Hepatocyte (in vitro differentiated cells): ENCODE results near the gene DDX10. TPM values are rescaled to one million over a fixed set of nuclear protein-coding genes. Genes with fewer than 3 reads are reported as not detected.

Experiments used
- DNase-seq: peaks from one replicate; pipeline ENCODE4 v3.0.0-alpha.2; 2016; ENCODE audit warnings: low spot score
- H2AFZ ChIP-seq: fragments of 200-600 bp; sonication (generic); 2 replicates; pipeline ENCODE4 v1.6.0; 2016; ENCODE audit warnings: antibody characterized with exemption, mild to moderate bottlenecking
- H3K27ac ChIP-seq: fragments of 200-600 bp; sonication (generic); 2 replicates; pipeline ENCODE4 v1.5.1; 2016; ENCODE audit warnings: mild to moderate bottlenecking
- H3K27me3 ChIP-seq: fragments of 200-600 bp; sonication (generic); 2 replicates; pipeline ENCODE4 v1.6.1; 2016
- H3K36me3 ChIP-seq: fragments of 200-600 bp; sonication (generic); replicated peaks from 2 replicates; pipeline ENCODE4 v1.5.1; 2016; ENCODE audit warnings: low read depth; ENCODE audit not compliant: insufficient read depth
- H3K4me1 ChIP-seq: fragments of 200-600 bp; sonication (generic); 2 replicates; pipeline ENCODE4 v1.5.1; 2016; ENCODE audit warnings: mild to moderate bottlenecking, moderate library complexity; ENCODE audit not compliant: insufficient read depth
- H3K4me2 ChIP-seq: fragments of 200-600 bp; sonication (generic); 2 replicates; pipeline ENCODE4 v1.6.0; 2016
- H3K4me3 ChIP-seq: fragments of 200-600 bp; sonication (generic); 2 replicates; pipeline ENCODE4 v1.5.1; 2016; ENCODE audit warnings: mild to moderate bottlenecking
- H3K79me2 ChIP-seq: fragments of 200-600 bp; sonication (generic); 2 replicates; pipeline ENCODE4 v1.6.0; 2017; ENCODE audit warnings: mild to moderate bottlenecking
- H3K9me2 ChIP-seq: fragments of 200-600 bp; sonication (generic); replicated peaks from 2 replicates; pipeline ENCODE4 v1.6.0; 2017; ENCODE audit warnings: mild to moderate bottlenecking; ENCODE audit not compliant: insufficient read depth
- H3K9me3 ChIP-seq: fragments of 200-600 bp; sonication (generic); 2 replicates; pipeline ENCODE4 v1.5.1; 2016; ENCODE audit warnings: low read depth, mild to moderate bottlenecking
- H4K20me1 ChIP-seq: fragments of 200-600 bp; sonication (generic); 2 replicates; pipeline ENCODE4 v1.6.0; 2016; ENCODE audit warnings: mild to moderate bottlenecking; ENCODE audit not compliant: insufficient read depth, poor library complexity, severe bottlenecking
- EZH2 ChIP-seq: fragments of 200-600 bp; sonication (generic); IDR thresholded peaks from 2 replicates; pipeline ENCODE4 v1.6.1; 2016; ENCODE audit warnings: antibody characterized with exemption, mild to moderate bottlenecking, borderline replicate concordance
- EZH2phosphoT487 ChIP-seq: fragments of 200-600 bp; sonication (generic); IDR thresholded peaks from one replicate; pipeline ENCODE4 v1.6.1; 2018; ENCODE audit warnings: antibody characterized with exemption, mild to moderate bottlenecking, low read depth, moderate library complexity; ENCODE audit not compliant: unreplicated experiment, severe bottlenecking
- WGBS: methylation state at CpG from one replicate; pipeline ENCODE4 v1.1.6; 2016; ENCODE audit warnings: low lambda C conversion rate; ENCODE audit errors: missing lambda C conversion rate; 5-methylcytosine and 5-hydroxymethylcytosine counted together
- polyA plus RNA-seq: library from polyadenylated mRNA; unstranded; fragments of >200 nt; fragmentation: Nextera tagmentation; extraction: Ambion mirVana; gene quantifications from 2 replicates; pipeline ENCODE4 v1.2.1, GENCODE V29; 2016
- total RNA-seq: library from RNA; depleted of rRNA; stranded (reverse); fragments of >200 nt; gene quantifications from 2 replicates; pipeline ENCODE4 v1.2.3, GENCODE V29; 2014
- TF ChIP-seq, protein P1 (sequence below): fragments of 200-600 bp; sonication (generic); IDR thresholded peaks from 2 replicates; pipeline ENCODE4 v1.5.1; 2016; ENCODE audit warnings: antibody characterized with exemption, mild to moderate bottlenecking; ENCODE audit not compliant: poor library complexity

DDX10 gene
- total and polyA plus RNA-seq, 2 experiments from 2014 or later, result 9.6 to 13.9 TPM

DNA sequence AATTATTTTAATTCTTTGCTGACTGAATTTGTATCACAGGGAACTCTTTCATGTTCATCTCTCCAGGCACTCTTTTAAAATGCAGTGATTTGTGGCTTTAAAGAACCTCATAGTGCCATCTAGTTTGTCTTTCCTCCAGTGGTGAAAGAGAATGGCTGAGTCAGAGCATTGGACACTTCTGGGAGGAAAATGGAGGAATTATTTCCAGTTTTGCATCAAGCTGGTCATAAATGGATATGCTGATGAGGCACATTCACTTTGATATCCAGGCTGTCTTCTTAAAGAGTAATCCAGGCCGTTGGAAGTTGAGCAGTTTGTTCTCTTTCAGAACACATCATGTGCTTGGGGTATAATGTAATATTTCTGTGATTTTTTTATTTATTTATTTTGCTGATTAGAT lies 273.7 kb downstream of the DDX10 start:
- H3K27ac ChIP-seq, result no peak overlapping the region
- no peaks in the 10 kb centered on the region for H4K20me1 ChIP-seq
- no peak overlapping the region for H3K4me3 ChIP-seq
- H3K27me3 ChIP-seq, result no peaks in the 10 kb centered on the region
- no peaks in the 10 kb centered on the region for H3K79me2 ChIP-seq
- H3K4me1 ChIP-seq, result no peaks in the 10 kb centered on the region
- DNase-seq, result no peak
- H3K9me2 ChIP-seq, result no peaks in the 10 kb centered on the region
- WGBS, result 79% methylated on average over 1 of the region's 1 CpG
- H2AFZ ChIP-seq, result no peak overlapping the region
- H3K9me3 ChIP-seq, result no peaks in the 10 kb centered on the region
- TF ChIP-seq, protein P1, sequence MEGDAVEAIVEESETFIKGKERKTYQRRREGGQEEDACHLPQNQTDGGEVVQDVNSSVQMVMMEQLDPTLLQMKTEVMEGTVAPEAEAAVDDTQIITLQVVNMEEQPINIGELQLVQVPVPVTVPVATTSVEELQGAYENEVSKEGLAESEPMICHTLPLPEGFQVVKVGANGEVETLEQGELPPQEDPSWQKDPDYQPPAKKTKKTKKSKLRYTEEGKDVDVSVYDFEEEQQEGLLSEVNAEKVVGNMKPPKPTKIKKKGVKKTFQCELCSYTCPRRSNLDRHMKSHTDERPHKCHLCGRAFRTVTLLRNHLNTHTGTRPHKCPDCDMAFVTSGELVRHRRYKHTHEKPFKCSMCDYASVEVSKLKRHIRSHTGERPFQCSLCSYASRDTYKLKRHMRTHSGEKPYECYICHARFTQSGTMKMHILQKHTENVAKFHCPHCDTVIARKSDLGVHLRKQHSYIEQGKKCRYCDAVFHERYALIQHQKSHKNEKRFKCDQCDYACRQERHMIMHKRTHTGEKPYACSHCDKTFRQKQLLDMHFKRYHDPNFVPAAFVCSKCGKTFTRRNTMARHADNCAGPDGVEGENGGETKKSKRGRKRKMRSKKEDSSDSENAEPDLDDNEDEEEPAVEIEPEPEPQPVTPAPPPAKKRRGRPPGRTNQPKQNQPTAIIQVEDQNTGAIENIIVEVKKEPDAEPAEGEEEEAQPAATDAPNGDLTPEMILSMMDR, result no peak
- TF ChIP-seq EZH2 (no peak), EZH2phosphoT487 (no peak)
- H3K36me3 ChIP-seq, result no peaks in the 10 kb centered on the region
- H3K4me2 ChIP-seq, result no peak overlapping the region

DNA sequence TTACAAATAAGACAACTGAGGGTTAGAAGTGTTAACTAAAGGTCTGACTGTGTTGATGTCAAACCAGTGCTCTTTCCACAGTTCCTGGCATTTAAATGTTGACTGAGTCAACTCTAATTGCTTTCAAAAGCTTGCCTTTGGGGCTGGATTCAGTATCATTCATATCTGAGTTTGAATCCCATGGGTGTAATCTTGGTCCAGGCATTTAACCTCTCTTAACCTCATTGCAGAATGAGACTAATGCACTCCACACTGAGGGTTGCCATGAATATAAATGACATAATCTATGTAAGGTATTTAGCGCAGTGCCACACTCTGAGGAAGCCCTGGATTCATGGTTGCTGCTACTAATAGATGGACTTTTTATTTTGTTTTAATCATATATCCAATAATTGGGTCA lies 274.3 kb downstream of the DDX10 start:
- Histone ChIP-seq H3K79me2 (no peaks in the 10 kb centered on the region), H4K20me1 (no peaks in the 10 kb centered on the region), H3K4me2 (no peak overlapping the region), H2AFZ (no peak overlapping the region), H3K9me3 (no peaks in the 10 kb centered on the region), H3K36me3 (no peaks in the 10 kb centered on the region), H3K4me3 (no peak overlapping the region), H3K9me2 (no peaks in the 10 kb centered on the region), H3K27me3 (no peaks in the 10 kb centered on the region), H3K27ac (no peak overlapping the region), H3K4me1 (no peaks in the 10 kb centered on the region)
- WGBS, result 97% methylated on average over 1 of the region's 1 CpG
- TF ChIP-seq, protein P1, result no peak
- TF ChIP-seq EZH2, result no peak
- TF ChIP-seq EZH2phosphoT487, result no peak
- DNase-seq, result no peak

DNA sequence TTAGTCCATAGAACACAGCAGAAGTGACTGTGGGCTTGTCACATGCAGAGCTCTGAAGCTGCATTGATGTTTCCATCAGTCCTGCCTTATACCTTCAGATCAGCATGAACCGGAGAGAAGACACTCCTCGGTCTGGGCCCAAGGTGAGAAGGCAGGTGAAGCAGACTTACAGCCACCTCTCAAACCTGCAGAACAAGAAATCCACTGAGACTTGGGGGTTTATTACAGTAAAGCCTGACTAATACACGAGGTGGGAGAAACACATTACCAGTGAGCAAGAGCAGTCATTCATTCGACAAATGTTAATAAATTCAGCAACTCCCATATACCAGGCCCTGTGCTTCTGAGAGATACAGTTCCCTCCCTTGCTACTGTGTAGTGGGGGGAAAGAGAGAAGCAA lies 279.0 kb downstream of the DDX10 start:
- no peaks in the 10 kb centered on the region for H3K36me3 ChIP-seq
- no peaks in the 10 kb centered on the region for H4K20me1 ChIP-seq
- H3K27me3 ChIP-seq, result no peaks in the 10 kb centered on the region
- no peaks in the 10 kb centered on the region for H3K9me2 ChIP-seq
- H3K9me3 ChIP-seq, result no peaks in the 10 kb centered on the region
- TF ChIP-seq EZH2, result no peak
- TF ChIP-seq EZH2phosphoT487, result no peak
- TF ChIP-seq, protein P1, result no peak
- H2AFZ ChIP-seq, result no peak overlapping the region
- no peaks in the 10 kb centered on the region for H3K79me2 ChIP-seq
- DNase-seq, result no peak
- H3K4me3 ChIP-seq, result no peak overlapping the region
- no peak overlapping the region for H3K4me2 ChIP-seq
- WGBS, result 72% methylated on average over 4 of the region's 4 CpGs
- H3K4me1 ChIP-seq, result no peaks in the 10 kb centered on the region
- no peak overlapping the region for H3K27ac ChIP-seq
